GM21529 (cell line): Measurements from ENCODE around the gene ZNF804A.
"Not testable (repeated sequence)": the region's sequence is repeated elsewhere in the genome, so short reads cannot be mapped to it uniquely, and the experiment has no call there.

ENCODE experiments used
- ATAC-seq: cut with Tn5 transposase; IDR thresholded peaks from one replicate; pipeline ENCODE4 v1.9.1; 2021; ENCODE audit not compliant: unreplicated experiment

ZNF804A gene

GRCh38 chr2:184814421-184814820 lies 216.1 kb downstream of the ZNF804A start:
- no peak for ATAC-seq

DNA sequence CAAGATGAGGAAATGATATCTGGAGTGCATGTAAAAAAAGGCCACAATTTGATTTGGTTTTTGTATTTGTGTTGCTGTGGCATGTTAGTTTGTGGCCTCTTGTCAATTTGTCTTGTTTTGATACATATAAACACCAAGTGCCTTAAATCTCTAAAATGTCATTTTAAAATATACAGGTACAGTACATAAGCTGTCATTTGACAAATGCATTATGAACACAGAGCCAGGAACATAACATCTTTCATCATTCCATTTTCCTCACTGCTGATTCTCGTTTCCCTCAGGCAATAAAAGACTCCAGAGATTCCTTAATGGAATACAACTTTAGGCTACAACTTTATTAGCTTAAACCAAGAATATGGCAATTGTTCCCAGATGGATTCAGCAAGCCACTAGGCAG lies 217.5 kb downstream of the ZNF804A start:
- ATAC-seq: no peak

GRCh38 chr2:184824597-184824996 lies 226.3 kb downstream of the ZNF804A start:
- ATAC-seq: no peak

DNA sequence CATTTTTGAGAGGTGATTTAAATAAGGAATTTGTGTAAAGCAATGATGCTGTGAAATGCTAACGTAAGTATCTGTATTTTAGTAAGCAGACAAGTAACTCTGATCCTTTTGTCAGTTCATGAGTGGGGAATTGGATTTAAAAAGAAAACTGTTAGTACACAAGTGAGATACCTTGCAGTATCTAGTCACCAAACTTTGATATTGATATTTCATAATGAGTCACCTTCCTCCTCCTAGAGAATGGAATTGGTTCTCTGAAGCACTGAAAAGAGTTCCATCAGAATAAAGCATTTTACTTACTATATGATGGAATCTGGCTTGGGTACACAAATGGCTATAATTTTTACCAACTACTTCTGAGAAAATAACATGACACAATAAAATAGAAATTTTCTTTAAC lies 232.2 kb downstream of the ZNF804A start:
- ATAC-seq: no peak

- no peak for ATAC-seq
These were observed 236.5 kb downstream of the ZNF804A start for GRCh38 chr2:184834699-184835397.

DNA sequence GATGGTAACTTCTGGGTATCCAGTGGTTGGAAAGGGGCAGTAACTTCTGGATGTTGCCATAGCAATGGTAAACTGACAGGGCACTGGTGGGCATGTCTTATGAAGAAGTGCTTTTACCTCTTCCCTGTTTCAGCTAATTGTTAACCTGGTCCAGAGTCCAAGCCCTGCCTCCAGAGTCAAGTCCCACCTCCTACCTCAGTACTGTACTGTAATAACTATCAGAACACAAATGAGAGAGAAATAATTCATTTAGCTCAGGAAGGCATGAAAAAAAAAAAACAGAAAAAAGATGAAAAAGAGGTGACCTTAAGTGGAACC lies 237.0 kb downstream of the ZNF804A start:
- ATAC-seq: no peak

- no peak for ATAC-seq
These were observed 249.0 kb downstream of the ZNF804A start for GRCh38 chr2:184847331-184847730.

DNA sequence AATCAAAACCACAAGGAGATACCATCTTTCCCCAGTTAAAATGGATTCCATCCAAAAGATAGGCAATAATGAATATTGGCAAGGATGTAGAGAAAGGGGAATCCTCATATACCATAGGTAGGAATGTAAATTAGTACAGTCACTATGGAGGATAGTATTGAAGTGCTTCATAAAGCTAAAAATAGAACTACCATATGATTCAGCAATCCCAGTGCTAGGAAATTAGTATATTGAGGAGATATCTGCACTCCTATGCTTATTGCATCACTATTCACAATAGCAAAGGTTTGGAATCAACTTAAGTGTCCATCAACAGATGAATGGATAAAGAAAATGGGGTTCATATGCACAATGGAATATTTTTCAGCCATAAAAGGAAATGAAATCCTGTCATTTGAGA lies 251.2 kb downstream of the ZNF804A start:
- no peak for ATAC-seq

DNA sequence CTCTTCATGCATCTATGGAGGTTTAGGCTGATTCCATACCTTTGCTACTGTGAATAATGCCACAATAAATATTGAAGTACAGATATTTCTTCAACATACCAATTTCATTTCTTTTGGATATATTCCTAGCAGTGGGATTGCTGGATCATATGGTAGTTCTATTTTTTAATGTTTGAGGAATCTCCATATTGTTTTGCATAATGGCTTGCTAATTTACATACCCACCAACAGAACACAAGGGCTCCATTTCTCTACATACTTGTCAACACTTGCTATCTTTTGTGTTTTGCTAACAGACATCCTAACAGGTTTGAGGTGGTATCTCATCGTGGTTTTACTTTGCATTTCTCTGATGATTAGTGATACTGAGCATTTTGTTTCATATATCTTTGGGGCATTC lies 253.2 kb downstream of the ZNF804A start:
- ATAC-seq: no peak

- no peak for ATAC-seq
These were observed 260.9 kb downstream of the ZNF804A start for GRCh38 chr2:184859187-184859586.

- ATAC-seq: no peak
These were observed 262.4 kb downstream of the ZNF804A start for GRCh38 chr2:184860744-184861143.

DNA sequence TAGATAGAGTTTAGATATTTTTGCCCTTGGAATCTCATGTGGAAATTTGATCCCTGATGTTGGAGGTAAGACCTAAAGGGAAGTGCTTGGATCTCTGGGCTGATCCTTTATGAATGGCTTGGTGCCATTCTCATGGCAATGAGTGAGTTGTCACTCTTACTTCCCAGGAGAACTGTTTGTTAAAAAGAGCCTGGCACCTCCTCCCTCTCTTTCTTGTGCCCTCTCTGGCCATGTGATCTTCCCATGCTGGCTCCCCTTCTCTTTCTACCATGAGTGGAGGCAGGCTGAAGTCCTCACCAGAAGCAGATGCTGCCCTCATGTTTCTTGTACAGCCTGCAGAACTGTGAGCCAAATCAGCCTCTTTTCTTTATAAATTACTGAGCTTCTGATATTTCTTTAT lies 276.9 kb downstream of the ZNF804A start:
- ATAC-seq: no peak

DNA sequence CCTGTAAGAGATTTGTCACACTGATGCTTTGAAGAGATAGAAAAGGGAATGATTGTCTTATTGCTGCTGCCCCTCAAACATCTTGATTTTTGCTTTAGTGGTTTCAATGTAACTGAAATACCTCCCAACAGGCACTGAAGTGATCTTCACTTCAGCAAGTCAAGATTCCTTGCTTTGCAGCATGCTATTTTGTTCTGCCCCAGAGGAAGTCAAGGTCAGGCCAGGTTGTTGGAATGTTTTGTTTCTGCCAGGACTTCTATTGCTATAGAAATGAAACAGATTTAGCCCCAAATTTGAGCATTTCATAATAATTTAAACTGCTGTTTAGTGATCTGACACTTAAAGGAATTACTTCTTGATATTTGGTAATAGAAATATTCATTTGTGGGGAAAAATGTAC lies 277.6 kb downstream of the ZNF804A start:
- no peak for ATAC-seq

- ATAC-seq: no peak
These were observed 279.6 kb downstream of the ZNF804A start for GRCh38 chr2:184877909-184878308.

DNA sequence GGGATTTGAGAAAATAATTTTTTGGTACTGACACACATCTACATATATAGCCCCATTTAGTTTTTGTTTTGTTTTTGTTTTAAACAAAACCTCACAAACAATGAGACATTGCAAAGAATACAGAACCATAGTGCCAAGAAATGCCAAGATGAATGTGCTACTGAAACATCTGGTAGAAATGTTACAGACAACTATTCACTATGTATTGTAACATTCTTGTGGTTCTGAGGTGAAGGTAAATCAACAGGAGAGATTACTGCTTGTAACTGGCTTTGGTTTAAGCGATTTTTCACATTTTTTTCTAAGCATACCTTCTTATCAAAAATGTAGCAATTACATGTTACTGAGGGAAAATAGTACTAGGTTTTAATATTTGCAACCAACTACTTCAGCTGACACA lies 281.3 kb downstream of the ZNF804A start:
- no peak for ATAC-seq

DNA sequence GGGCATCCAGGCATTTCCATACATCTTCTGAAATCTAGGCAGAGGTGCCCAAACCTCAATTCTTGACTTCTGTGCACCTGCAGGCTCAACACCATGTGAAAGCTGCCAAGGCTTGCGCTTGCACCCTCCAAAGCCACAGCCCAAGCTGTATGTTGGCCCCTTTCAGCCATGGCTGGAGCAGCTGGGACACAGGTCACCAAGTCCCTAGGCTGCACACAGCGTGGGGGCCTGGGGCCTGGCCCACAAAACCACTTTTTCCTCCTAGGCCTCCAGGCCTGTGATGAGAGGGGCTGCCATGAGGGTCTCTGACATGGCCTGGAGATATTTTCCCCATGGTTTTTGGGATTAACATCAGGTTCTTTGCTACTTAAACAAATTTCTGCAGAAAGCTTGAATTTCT lies 288.3 kb downstream of the ZNF804A start:
- not testable (repeated sequence) for ATAC-seq

GRCh38 chr2:184890311-184890710 lies 292.0 kb downstream of the ZNF804A start:
- no peak for ATAC-seq

GRCh38 chr2:184904991-184905390 lies 306.7 kb downstream of the ZNF804A start:
- no peak for ATAC-seq

GRCh38 chr2:184906160-184906559 lies 307.8 kb downstream of the ZNF804A start:
- ATAC-seq: no peak

GRCh38 chr2:184906709-184907108 lies 308.4 kb downstream of the ZNF804A start:
- ATAC-seq: no peak

GRCh38 chr2:184908966-184909365 lies 310.6 kb downstream of the ZNF804A start:
- ATAC-seq: no peak

GRCh38 chr2:184920451-184920965 lies 322.2 kb downstream of the ZNF804A start:
- no peak for ATAC-seq

- no peak for ATAC-seq
These were observed 323.3 kb downstream of the ZNF804A start for GRCh38 chr2:184921676-184922075.
